NOMO-1 (cell line): Measurements from ENCODE around the gene NCAPH2.

Source experiments
- DNase-seq, 2 experiments: peaks; one replicate each; lab custom pipeline; 2025; ENCODE audit not compliant: unreplicated experiment in 2 of 2; lab: John Stamatoyannopoulos, UW

NCAPH2 gene

DNA sequence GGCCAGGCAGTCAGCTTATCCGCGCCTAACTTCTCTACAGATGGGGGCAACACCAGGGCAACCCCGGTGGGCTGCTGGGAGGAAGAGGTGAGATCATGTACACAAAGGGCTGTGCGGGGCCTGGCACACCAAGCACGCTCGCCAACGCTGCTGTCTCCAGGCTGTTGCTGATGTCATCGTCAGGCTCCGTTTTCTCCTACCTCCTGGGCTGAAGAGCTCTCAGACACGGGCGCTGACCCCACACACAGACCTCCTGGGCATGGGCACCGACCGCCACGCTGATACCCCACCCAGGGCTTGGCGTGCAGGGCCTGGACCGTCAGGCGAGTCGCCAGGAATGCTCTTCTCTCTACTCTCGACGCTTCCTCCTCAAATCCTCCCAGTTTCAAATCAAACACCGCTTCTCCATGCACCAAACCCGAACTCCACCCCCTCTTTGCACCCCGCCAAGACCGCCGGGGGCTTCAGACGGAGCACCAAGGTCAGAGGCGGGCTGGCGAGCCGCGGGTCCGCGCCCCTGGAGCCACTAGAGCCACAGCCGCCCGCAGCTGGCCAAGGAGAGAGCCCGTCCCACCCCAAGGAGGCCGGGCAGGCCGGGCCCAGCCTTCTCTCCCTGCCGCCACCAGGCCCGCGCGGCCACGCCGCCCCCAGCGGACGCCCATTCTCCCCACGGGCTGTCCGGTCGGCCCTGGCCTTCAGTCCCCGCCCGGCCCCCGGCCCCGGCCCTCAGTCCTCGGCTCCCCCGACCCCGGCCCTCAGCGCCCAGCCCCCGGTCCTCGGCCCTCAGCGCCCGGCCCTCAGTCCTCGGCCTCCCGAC is 34.0 kb upstream of the NCAPH2 start:
- DNase-seq: peak; percentile 17 to 20

DNA sequence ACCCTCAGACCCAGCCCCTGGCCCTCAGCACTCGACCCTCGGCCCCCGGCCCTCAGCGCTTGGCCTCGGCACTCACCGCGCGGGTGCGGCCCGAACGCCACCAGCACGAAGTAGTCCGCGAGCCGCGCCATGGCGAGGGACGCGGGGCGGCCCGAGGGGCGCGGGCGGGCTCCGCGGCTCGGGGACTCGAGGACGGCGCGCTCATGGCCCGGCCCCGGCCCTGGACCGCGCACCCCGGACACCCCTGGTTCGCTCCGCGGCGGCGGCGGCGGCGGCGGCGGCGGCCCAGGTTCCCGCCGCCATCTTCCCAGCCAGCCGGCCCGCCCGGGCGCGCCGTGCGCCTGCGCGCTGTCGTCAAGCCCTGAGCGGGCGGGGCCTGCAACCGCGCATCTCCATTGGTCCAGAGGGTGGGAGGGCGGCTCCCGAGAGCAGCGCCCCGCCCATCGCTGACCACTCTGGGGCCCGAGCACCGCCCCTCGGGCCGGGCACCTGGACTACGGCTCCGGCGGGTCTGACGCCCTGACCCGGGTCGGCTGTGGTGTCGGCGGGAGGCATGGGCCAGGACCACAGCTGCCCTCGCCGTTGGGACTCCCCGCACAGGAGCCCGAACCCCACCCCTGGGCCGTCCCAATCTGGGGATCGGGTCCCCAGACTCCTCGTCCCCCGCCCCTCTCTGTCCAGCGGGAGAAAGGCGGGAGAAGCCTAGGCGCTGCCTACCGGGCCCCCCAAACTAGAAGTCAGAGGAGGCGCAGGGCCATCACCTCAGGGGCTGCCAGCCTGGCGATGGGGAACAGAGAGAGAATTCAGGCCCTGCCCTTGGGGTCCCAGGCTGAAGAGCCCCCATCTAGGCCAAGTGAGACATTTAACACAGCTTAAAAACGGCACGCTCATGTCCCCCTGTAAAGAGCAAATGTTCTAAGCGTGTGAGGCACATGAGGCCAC is 33.0 kb upstream of the NCAPH2 start, which contains the start of gene SBF1:
TSS of gene SBF1 (minus strand) at position 326 of the 942 bp plus-strand sequence. CDS start at position 131, 195 bp downstream.
- DNase-seq: peak; percentile 78 to 93

DNA sequence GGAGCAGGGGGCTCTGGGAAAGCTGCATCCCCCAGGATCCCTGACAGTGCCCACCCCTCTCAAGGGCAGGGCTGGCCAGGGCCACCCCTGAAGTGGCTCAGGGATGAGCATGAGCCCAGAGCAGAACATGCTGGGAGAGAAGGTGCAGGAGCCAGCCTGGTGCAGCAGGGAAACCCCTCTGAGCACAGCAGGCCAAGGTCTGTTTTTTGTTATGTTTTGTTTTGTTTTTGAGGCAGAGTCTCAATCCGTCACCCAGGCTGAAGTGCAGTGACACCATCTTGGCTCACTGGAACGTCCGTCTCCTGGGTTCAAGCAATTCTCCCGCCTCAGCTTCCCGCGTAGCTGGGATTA is 32.4 kb upstream of the NCAPH2 start:
- DNase-seq: no peak

DNA sequence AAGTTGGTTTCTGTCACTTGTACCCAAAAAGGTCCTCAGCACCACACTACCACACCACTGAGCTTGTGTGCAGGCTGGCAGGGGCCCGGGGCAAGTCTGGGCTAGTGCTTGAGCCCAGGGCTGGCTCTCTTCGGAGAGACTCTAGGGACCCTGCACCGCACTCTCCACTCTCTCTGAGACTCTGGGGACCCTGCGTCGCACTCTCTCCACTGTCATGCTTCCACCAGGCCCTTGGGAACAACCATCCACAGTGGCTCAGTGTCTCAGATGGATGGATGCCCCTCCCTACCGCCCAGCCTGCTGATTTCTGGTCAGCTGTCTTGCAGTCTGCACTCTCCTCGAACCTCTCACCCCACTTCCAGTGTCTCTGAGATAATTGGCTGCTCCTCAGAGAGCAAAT is 31.2 kb upstream of the NCAPH2 start:
- DNase-seq: no peak

DNA sequence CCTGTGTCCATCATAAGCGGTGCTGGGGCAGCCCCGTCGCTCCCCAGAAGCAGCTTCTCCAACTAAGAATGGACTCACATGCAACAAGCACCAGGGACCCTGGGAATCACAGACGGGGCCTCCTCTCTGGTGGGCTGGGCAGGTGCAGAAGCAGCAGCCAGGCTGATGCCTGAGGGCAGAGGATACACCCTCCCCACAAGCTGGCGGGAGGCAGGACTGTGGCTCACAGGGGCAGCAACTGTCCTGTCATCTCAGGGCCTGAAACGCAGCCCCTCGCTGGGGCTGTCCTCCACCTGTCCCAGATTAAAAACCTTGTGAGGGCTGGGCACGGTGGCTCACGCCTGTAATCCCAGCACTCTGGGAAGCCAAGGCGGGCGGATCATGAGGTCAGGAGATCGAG is 30.1 kb upstream of the NCAPH2 start:
- DNase-seq: no peak

- peak in 1 of 2 experiments; percentile 13 for DNase-seq
Measured at GRCh38 chr22:50479721-50480120, 28.3 kb upstream of the NCAPH2 start.

GRCh38 chr22:50481045-50481439 is 27.0 kb upstream of the NCAPH2 start:
- DNase-seq: no peak

GRCh38 chr22:50481440-50482106 is 26.5 kb upstream of the NCAPH2 start, which contains the start of gene ADM2:
Gene ADM2, plus strand, starts transcription at chr22:50481543. Its CDS starts 305 bp downstream, at chr22:50481848.
- no peak for DNase-seq

GRCh38 chr22:50482107-50483074 is 25.6 kb upstream of the NCAPH2 start:
- DNase-seq: no peak

DNA sequence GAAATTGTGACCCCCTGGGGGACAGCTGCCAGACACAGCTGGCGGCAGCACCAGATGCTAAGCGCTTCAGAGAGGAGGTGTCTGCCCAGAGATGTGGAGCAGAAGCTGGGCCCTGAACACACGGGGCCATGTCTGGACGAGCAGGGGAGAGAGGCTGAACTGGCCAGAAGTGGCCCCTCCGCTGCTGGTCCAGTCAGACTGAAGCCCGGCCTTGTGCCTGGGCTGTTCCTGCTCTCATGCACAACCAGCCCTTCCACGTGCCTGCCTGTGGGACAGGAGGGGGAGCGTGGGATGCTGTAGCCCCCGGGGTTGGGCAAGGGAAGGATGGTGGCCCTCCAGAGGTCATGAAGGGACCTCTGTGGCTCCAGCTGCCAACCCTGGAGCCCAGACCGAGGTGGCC is 24.9 kb upstream of the NCAPH2 start:
- DNase-seq: no peak

GRCh38 chr22:50483556-50483955 is 24.5 kb upstream of the NCAPH2 start:
- DNase-seq: no peak

DNA sequence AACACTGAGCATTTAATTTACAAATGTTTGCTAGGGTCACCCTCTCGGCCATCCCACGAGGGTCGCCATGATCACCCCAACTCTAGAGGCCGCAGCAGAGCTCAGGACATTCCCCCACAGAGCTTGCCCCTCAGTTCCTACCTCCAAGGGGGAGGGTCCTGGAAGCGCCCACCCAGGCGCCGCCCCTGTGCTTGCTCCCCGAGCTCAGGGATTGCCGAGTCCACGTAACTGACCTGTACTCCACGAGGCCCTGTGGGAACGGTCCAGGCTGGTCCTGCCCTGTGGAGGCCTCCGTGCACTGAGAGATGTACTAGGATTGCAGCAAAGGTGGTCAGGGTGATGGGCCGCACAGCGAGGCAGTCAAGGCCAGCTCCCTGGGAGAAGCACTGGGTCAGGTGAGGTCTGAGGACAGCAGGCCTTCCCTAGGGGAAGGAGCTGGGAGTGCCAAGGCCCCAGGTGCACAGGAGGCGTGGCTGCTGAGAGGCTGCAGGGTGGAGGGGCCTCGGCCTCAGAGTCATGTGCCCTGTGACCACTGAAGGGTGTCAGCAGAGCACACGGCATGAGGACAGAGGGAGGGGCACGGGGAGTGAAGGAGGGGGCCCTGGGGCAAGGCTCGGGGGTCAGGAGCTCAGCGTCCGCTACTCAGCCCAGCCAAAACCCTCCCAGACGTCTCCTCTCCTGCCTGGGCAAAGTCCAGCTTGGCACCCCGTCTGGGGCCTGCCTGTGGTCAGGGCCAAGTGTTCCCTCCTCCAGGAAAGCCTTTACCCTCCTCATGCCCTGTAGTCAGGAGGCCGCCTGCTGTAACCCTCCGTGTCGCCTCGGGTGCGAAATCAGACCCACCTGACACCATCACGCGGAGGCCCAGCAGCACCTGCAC is 23.8 kb upstream of the NCAPH2 start:
- no peak for DNase-seq

- DNase-seq: no peak
Measured at GRCh38 chr22:50485221-50486131, 22.5 kb upstream of the NCAPH2 start.

DNA sequence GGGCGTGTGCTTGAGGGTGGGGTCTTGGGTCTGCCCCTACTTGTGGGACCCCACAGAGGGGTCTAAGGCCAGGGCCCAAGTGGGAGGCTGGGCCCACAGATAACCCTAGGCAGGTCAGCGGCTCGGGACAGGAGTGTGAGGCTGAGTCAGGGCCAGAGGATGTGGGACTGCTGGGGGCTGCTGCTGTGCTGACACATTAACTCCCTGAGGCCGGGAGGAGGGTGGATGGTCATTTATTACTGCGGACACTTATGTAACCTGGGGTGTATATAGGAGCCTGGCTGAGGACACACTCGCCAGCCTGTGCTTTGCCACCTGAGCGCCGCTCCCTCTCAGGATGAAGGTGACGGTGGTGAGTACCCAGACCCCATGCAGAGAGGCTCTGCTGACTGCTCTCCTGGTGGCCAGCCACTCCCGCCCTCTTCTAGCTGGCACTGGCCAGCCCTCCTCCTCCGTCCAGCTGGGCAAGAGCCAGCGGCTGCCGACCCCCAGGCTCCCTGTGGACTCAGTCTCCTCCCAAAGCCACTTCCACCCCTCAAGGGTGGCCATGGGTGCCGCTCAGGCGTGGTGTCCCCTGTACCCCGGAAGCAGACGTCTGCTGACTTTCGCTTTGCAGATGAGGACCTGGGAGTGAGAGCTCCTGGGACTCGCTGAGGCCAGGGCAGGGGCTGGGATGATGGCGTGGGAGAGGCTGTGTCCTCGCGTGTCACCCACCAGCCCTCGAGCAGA is 21.3 kb upstream of the NCAPH2 start, which contains the start of gene MIOX:
TSS of gene MIOX (plus strand) at position 299 of the 729 bp plus-strand sequence. CDS start at position 338, 39 bp downstream.
- DNase-seq: no peak

- no peak for DNase-seq
Measured at GRCh38 chr22:50487290-50488005, 20.6 kb upstream of the NCAPH2 start.

DNA sequence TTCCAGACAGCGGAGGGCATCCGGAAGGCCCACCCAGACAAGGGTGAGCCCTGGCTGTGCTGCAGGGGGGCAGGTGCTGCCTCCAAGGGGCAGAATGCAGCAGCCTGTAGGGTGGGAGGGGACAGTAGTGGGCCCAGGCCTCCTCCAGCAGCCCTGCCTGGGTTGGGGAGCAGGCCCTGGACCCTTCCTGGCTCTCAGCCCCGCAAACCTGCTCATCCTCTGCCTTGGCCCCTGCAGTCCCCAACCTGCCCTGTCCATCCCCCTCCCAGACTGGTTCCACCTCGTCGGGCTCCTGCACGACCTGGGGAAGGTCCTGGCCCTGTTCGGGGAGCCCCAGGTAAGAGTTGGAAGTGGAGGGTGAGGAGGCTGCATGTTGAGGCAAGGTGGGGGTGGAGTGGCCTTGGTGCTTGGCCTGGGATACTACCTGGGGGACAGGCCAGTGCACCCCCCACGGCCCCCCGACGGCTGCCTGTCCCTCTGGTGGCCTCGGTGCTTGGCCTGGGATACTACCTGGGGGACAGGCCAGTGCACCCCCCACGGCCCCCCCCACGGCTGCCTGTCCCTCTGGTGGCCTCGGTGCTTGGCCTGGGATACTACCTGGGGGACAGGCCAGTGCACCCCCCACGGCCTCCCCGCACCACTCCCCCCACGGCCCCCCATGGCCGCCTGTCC is 19.9 kb upstream of the NCAPH2 start:
- no peak for DNase-seq
